ENCODE data around the gene CCDC87. TPM values are rescaled to one million over a fixed set of nuclear protein-coding genes. Genes with fewer than 3 reads are reported as not detected.
A peak's percentile ranks its signal among the peaks of the same experiment; 100 is the strongest.

Gene CCDC87
- total and polyA plus RNA-seq, 2 of the 8 experiments (the other 6 are each of a cell fraction or from before 2014, with no cell fraction given) = 0.32 to 0.99 TPM

GRCh38 chr11:66639066-66639813 lies 46.4 kb upstream of the CCDC87 start:
- DNase-seq (ENCODE audit: low read depth in 1 of 2, low spot score in 2 of 2) = no peak
- no peak overlapping the region for H2AFZ ChIP-seq (ENCODE audit: low read length)
- H2BK120ac ChIP-seq (replicated peaks; ENCODE audit: low read depth, low read length) = peak overlapping the region; percentile 26
- ChIA-PET CTCF (ENCODE audit: partially characterized antibody) (interaction anchor here (0.7 to 1.9 kb wide), 7 partner anchors 12 to 128 kb away, joined by 3 to 10 read pairs (median 4); partner anchors contain the start of gene CCDC87), POLR2A (ENCODE audit: partially characterized antibody) (interaction anchor here (0.7 to 66.2 kb wide), 17 partner anchors 3 to 250 kb away, joined by 3 to 2165 read pairs (median 4); partner anchors contain the start of genes ACTN3, CCDC87, CCS and CTSF)
- peaks cover 53 to 78% of the 10 kb centered on the region in 2 experiments for H3K79me2 ChIP-seq (ENCODE audit: control insufficient read depth in 1 of 2, insufficient read depth in 2 of 2, low read length in 2 of 2)
- H3K9me3 ChIP-seq (ENCODE audit: insufficient read depth in 2 of 2, low read depth in 1 of 2, low read length in 1 of 2) = no peaks in the 10 kb centered on the region
- H3K27me3 ChIP-seq (replicated peaks in 1 of 4; ENCODE audit: control insufficient read depth in 3 of 4, extremely low read depth in 1 of 4, insufficient read depth in 3 of 4, low read length in 3 of 4) = no peaks in the 10 kb centered on the region
- H2BK5ac ChIP-seq (ENCODE audit: low read depth, low read length) = peak overlapping the region; percentile 100
- H3K18ac ChIP-seq (ENCODE audit: extremely low read depth, low read length) = peak overlapping the region; percentile 72; the same call in 1 of the 2 replicates
- peak overlapping the region; percentile 14; the same call in 1 of the 2 replicates for H2AK5ac ChIP-seq (ENCODE audit: low read depth, low read length)
- H3K14ac ChIP-seq (ENCODE audit: insufficient read length) = no peak overlapping the region
- H3K56ac ChIP-seq (replicated peaks; ENCODE audit: insufficient read length, low read depth, low read length) = peak overlapping the region; percentile 97
- 22% methylated on average over 27 of the region's 27 CpGs; no CpG with 5 or more reads in 1 of the 2 experiments for WGBS, 2 experiments (ENCODE audit: extremely low coverage in 1 of 2, insufficient coverage in 1 of 2, insufficient read length in 1 of 2, insufficient replicate concordance in 2 of 2, low coverage in 1 of 2, low lambda C conversion rate in 2 of 2, missing lambda C conversion rate in 1 of 2)
- H2BK20ac ChIP-seq (ENCODE audit: low read length) = no peak overlapping the region
- peak overlapping the region; percentile 100; the same call in 1 of the 2 replicates for H4K8ac ChIP-seq (ENCODE audit: extremely low read depth, insufficient read depth, low read length)
- H3K9ac ChIP-seq (replicated peaks in 1 of 4; ENCODE audit: extremely low read depth in 1 of 4, low read depth in 3 of 4, low read length in 3 of 4) = peak overlapping the region; percentile 95 to 100 (median 99)
- no peak for FAIRE-seq
- peaks cover 25 to 56% (median 39%) of the 10 kb centered on the region in 4 experiments for H3K36me3 ChIP-seq (ENCODE audit: control insufficient read depth in 2 of 4, insufficient read depth in 4 of 4, low read length in 3 of 4)
- peaks cover 31 to 42% of the 10 kb centered on the region in 2 experiments for H4K20me1 ChIP-seq (replicated peaks in 1 of 2; ENCODE audit: control insufficient read depth in 1 of 2, insufficient read depth in 2 of 2, low read length in 2 of 2)
- H4K5ac ChIP-seq (ENCODE audit: insufficient read length, low read depth, low read length) = peak overlapping the region; percentile 97
- peak overlapping the region; percentile 65 to 67 for H3K4me2 ChIP-seq (ENCODE audit: insufficient read depth in 1 of 2, low read depth in 2 of 2, low read length in 2 of 2)
- H3K23ac ChIP-seq (ENCODE audit: insufficient read length) = no peak overlapping the region
- H3K79me1 ChIP-seq (ENCODE audit: low read depth, low read length) = no peaks in the 10 kb centered on the region; the same call in none of the 2 replicates
- H3K4me1 ChIP-seq (replicated peaks in 1 of 4; ENCODE audit: control insufficient read depth in 3 of 4, insufficient read depth in 4 of 4, low read length in 3 of 4) = peaks cover 0 to 20% (median 15%) of the 10 kb centered on the region in 4 experiments; a peak in 5 of 7 replicates
- no peak overlapping the region; the same call in 1 of the 2 replicates for H2BK12ac ChIP-seq (ENCODE audit: low read depth, low read length)
- H2BK15ac ChIP-seq (ENCODE audit: low read length) = no peak overlapping the region
- peak overlapping the region; percentile 84 to 98 (median 94) for H3K4me3 ChIP-seq (ENCODE audit: extremely low read depth in 1 of 4, insufficient read depth in 2 of 4, low read depth in 3 of 4, low read length in 4 of 4)
- peaks cover 10% of the 10 kb centered on the region for H3K23me2 ChIP-seq (ENCODE audit: low read depth, low read length)
- H3K27ac ChIP-seq (ENCODE audit: low read depth, low read length) = peak overlapping the region; percentile 99
- peak overlapping the region; percentile 56 for H4K91ac ChIP-seq (replicated peaks; ENCODE audit: insufficient read length, low read length)
- H3K4ac ChIP-seq (replicated peaks; ENCODE audit: insufficient read length, low read depth, low read length) = peak overlapping the region; percentile 46
- TF ChIP-seq CBX8 (IDR thresholded peaks at IDR 0.05; ENCODE audit: borderline replicate concordance, low read depth, low read length) = no peak
